HepG2 (cell line): ENCODE data around the gene ZNF714. TPM values are rescaled to one million over a fixed set of nuclear protein-coding genes. Genes with fewer than 3 reads are reported as not detected.

ENCODE experiments used
- ATAC-seq: fragments of 200-7000 bp; cut with Tn5 transposase; 3 replicates; pipeline ENCODE4 v1.9.1; 2020; ENCODE audit warnings: mild to moderate bottlenecking, moderate library complexity
- BruUV-seq: library from RNA; stranded (reverse); fragments of 400-500 nt; replicated peaks from 2 replicates; lab custom pipeline; 2021; lab: Mats Ljungman, UMichigan
- CTCF ChIA-PET: fragments of 300-600 bp; formaldehyde crosslinking; extraction: SDS; loops from one replicate; lab custom pipeline; 2021; ENCODE audit warnings: low total read pairs, inconsistent platforms, low intra/inter-chr PET ratio; lab: Yijun Ruan, JAX
- POLR2A ChIA-PET: fragments of 350-600 bp; sonication (Branson Sonifier 250); formaldehyde crosslinking; loops from one replicate; lab custom pipeline; 2020; ENCODE audit warnings: antibody characterized with exemption, inconsistent platforms; lab: Yijun Ruan, JAX
- DNase-seq: peaks from one replicate; pipeline ENCODE4 v3.0.0-alpha.2; 2015; ENCODE audit warnings: low spot score
- FAIRE-seq: peaks from 3 replicates; lab custom pipeline; 2011; peaks lifted over from hg19 to GRCh38; lab: Jason Lieb, UNC
- H2AFZ ChIP-seq: one replicate; pipeline ENCODE4 v1.6.1; 2011; ENCODE audit warnings: low read length, inconsistent platforms
- H3K27ac ChIP-seq: fragments of 300-600 bp; 3 replicates; pipeline ENCODE4 v1.8.0; 2011; ENCODE audit warnings: mixed run types, mild to moderate bottlenecking, mixed read lengths, low read length, inconsistent platforms; ENCODE audit not compliant: insufficient read depth; ENCODE audit errors: extremely low read length
- H3K27me3 ChIP-seq, 2 experiments: fragments of 200-600 bp in 1 of 2; 2 replicates in 1 of 2; 3 replicates in 1 of 2; pipeline versions ENCODE4 v1.6.0 to v1.8.0; 2011; ENCODE audit warnings: low read length in 2 of 2, mild to moderate bottlenecking in 2 of 2, moderate library complexity in 2 of 2, inconsistent platforms in 1 of 2; ENCODE audit not compliant: insufficient read depth in 2 of 2, control insufficient read depth in 1 of 2
- H3K36me3 ChIP-seq, 2 experiments: fragments of 200-600 bp in 1 of 2; replicated peaks in 1 of 2; 2 replicates in 1 of 2; 3 replicates in 1 of 2; pipeline versions ENCODE4 v1.5.1 to v1.8.0; 2011; ENCODE audit warnings: low read length in 2 of 2, inconsistent platforms in 1 of 2; ENCODE audit not compliant: insufficient read depth in 2 of 2, control insufficient read depth in 1 of 2
- H3K4me1 ChIP-seq: 2 replicates; pipeline ENCODE4 v1.5.1; 2012; ENCODE audit warnings: low read length, inconsistent platforms; ENCODE audit not compliant: insufficient read depth
- H3K4me2 ChIP-seq: 2 replicates; pipeline ENCODE4 v1.6.0; 2011; ENCODE audit warnings: low read depth, low read length, inconsistent platforms
- H3K4me3 ChIP-seq, 3 experiments: fragments of 200-600 bp in 1 of 3; sonication (generic), shearing (Covaris generic) in 1 of 3; replicated peaks in 1 of 3; 2 replicates each; pipeline ENCODE4 v1.5.1; 2011 to 2016; ENCODE audit warnings: low read length in 3 of 3, inconsistent platforms in 2 of 3, low read depth in 2 of 3, mild to moderate bottlenecking in 2 of 3, control low read depth in 1 of 3, mixed read lengths in 1 of 3; ENCODE audit not compliant: insufficient read depth in 1 of 3
- H3K79me2 ChIP-seq: one replicate; pipeline ENCODE4 v1.6.1; 2011; ENCODE audit warnings: low read length, inconsistent platforms; ENCODE audit not compliant: insufficient read depth
- H3K9ac ChIP-seq: 2 replicates; pipeline ENCODE4 v1.6.0; 2011; ENCODE audit warnings: mild to moderate bottlenecking, low read depth, low read length, inconsistent platforms; ENCODE audit not compliant: insufficient read depth
- H3K9me3 ChIP-seq: 2 replicates; pipeline ENCODE4 v1.5.1; 2012; ENCODE audit warnings: mild to moderate bottlenecking, low read length
- H4K20me1 ChIP-seq: 2 replicates; pipeline ENCODE4 v1.6.0; 2011; ENCODE audit warnings: inconsistent platforms, mild to moderate bottlenecking, low read length, moderate library complexity; ENCODE audit not compliant: insufficient read depth
- ZNF629 ChIP-seq: sonication (generic); formaldehyde crosslinking; conservative IDR thresholded peaks from 2 replicates; pipeline ENCODE4 v1.5.0; 2020; ENCODE audit warnings: missing genetic modification reagents
- ZNF746 ChIP-seq: sonication (generic); formaldehyde crosslinking; IDR thresholded peaks from 2 replicates; pipeline ENCODE4 v1.8.0; 2022; ENCODE audit warnings: mild to moderate bottlenecking, missing genetic modification reagents
- ZSCAN22 ChIP-seq: sonication (generic); formaldehyde crosslinking; IDR thresholded peaks from 2 replicates; pipeline ENCODE4 v1.4.0; 2020; ENCODE audit warnings: mild to moderate bottlenecking, missing genetic modification reagents
- in situ Hi-C: cut with HindIII; loops from 2 replicates; pipeline ENCODE4 v1.10.0; 2017; ENCODE audit warnings: low pct_unique_long_range_greater_than_20kb; ENCODE audit not compliant: extremely low pct_ligation_motif_present
- intact Hi-C: fragments of 100-400 bp; cut with micrococcal nuclease; formaldehyde crosslinking; loops from one replicate; pipeline ENCODE4 v1.10.0; 2022; ENCODE audit not compliant: unreplicated experiment
- polyA plus RNA-seq, 8 experiments: library from polyadenylated mRNA; depleted of rRNA in 3 of 8; stranded (reverse) in 7 of 8; unstranded in 1 of 8; fragments of >200 nt; fragmentation: Illumina TruSeq in 4 of 8; extraction: Trizol in 4 of 8; gene quantifications; 2 replicates each; pipeline versions ENCODE4 v1.2.1 to v1.2.3, GENCODE V29; 2011 to 2016; ENCODE audit warnings: low read depth in 4 of 8, missing spikeins in 1 of 8, mixed read lengths in 1 of 8; ENCODE audit not compliant: insufficient read depth in 1 of 8
- total RNA-seq, 5 experiments: library from RNA; depleted of rRNA; stranded (reverse); fragments of >200 nt; fragmentation: Illumina TruSeq; extraction: Trizol; gene quantifications; 2 replicates each; pipeline ENCODE4 v1.2.3, GENCODE V29; 2016; ENCODE audit warnings: low read depth in 1 of 5
- TF ChIP-seq, protein P1 (sequence below): sonication (generic); formaldehyde crosslinking; IDR thresholded peaks from 2 replicates; pipeline ENCODE4 v1.4.0; 2020; ENCODE audit warnings: missing genetic modification reagents, borderline replicate concordance
- TF ChIP-seq, protein P2 (sequence below): sonication (generic); formaldehyde crosslinking; IDR thresholded peaks from 2 replicates; pipeline ENCODE4 v1.9.0; 2021; ENCODE audit warnings: missing genetic modification reagents, borderline replicate concordance

ZNF714 gene
- total and polyA plus RNA-seq, 2 of the 13 experiments (the other 11 are each of a cell fraction or from before 2014, with no cell fraction given), result 6.7 to 27.8 TPM

GRCh38 chr19:21117041-21117907 lies 35.3 kb downstream of the ZNF714 start (continued):
- TF ChIP-seq, protein P1, sequence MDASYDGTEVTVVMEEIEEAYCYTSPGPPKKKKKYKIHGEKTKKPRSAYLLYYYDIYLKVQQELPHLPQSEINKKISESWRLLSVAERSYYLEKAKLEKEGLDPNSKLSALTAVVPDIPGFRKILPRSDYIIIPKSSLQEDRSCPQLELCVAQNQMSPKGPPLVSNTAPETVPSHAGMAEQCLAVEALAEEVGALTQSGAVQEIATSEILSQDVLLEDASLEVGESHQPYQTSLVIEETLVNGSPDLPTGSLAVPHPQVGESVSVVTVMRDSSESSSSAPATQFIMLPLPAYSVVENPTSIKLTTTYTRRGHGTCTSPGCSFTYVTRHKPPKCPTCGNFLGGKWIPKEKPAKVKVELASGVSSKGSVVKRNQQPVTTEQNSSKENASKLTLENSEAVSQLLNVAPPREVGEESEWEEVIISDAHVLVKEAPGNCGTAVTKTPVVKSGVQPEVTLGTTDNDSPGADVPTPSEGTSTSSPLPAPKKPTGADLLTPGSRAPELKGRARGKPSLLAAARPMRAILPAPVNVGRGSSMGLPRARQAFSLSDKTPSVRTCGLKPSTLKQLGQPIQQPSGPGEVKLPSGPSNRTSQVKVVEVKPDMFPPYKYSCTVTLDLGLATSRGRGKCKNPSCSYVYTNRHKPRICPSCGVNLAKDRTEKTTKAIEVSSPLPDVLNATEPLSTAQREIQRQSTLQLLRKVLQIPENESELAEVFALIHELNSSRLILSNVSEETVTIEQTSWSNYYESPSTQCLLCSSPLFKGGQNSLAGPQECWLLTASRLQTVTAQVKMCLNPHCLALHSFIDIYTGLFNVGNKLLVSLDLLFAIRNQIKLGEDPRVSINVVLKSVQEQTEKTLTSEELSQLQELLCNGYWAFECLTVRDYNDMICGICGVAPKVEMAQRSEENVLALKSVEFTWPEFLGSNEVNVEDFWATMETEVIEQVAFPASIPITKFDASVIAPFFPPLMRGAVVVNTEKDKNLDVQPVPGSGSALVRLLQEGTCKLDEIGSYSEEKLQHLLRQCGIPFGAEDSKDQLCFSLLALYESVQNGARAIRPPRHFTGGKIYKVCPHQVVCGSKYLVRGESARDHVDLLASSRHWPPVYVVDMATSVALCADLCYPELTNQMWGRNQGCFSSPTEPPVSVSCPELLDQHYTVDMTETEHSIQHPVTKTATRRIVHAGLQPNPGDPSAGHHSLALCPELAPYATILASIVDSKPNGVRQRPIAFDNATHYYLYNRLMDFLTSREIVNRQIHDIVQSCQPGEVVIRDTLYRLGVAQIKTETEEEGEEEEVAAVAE (CRISPR knock-in tag), result no peak
- TF ChIP-seq ZSCAN22 (CRISPR knock-in tag) (no peak), ZNF746 (CRISPR knock-in tag) (no peak)

- ChIA-PET CTCF (no interaction called here), POLR2A (no interaction called here)
- no peak overlapping the region for H3K27ac ChIP-seq
- no peaks in the 10 kb centered on the region for H4K20me1 ChIP-seq
- H3K4me2 ChIP-seq, result no peak overlapping the region
- peaks cover 29% of the 10 kb centered on the region for H3K4me1 ChIP-seq
- no TSS peak for BruUV-seq
- no peaks in the 10 kb centered on the region for H3K27me3 ChIP-seq
- no peaks in the 10 kb centered on the region for H3K36me3 ChIP-seq
- ATAC-seq (no peak), DNase-seq (no peak), FAIRE-seq (no peak)
- no peak for TF ChIP-seq ZNF629 (CRISPR knock-in tag)
- TF ChIP-seq, protein P2, sequence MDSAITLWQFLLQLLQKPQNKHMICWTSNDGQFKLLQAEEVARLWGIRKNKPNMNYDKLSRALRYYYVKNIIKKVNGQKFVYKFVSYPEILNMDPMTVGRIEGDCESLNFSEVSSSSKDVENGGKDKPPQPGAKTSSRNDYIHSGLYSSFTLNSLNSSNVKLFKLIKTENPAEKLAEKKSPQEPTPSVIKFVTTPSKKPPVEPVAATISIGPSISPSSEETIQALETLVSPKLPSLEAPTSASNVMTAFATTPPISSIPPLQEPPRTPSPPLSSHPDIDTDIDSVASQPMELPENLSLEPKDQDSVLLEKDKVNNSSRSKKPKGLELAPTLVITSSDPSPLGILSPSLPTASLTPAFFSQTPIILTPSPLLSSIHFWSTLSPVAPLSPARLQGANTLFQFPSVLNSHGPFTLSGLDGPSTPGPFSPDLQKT (CRISPR knock-in tag), result no peak
- no peak overlapping the region for H3K9ac ChIP-seq
- in situ Hi-C loops (no loop called here), intact Hi-C loops (no loop called here)
- no peak overlapping the region for H2AFZ ChIP-seq
- H3K9me3 ChIP-seq, result no peaks in the 10 kb centered on the region
- H3K4me3 ChIP-seq, result no peak overlapping the region
- no peaks in the 10 kb centered on the region for H3K79me2 ChIP-seq
Observed at GRCh38 chr19:21126078-21126477, 44.1 kb downstream of the ZNF714 start.
